Right lobe of liver (tissue), 4 donors: ENCODE results near the gene ACER3.

Experiments
- CTCF ChIP-seq, 4 donors: fragments of 200-600 bp in 3 of 4; fragments of 450-650 bp in 1 of 4; IDR thresholded peaks; one replicate each; pipeline versions ENCODE4 v1.5.1 to v1.8.0; 2016 to 2022; ENCODE audit warnings: antibody characterized with exemption in 4 of 4, mild to moderate bottlenecking in 2 of 4
- POLR2A ChIP-seq: fragments of 450-650 bp; IDR thresholded peaks from one replicate; pipeline ENCODE4 v1.6.1; 2017; ENCODE audit warnings: antibody characterized with exemption, mild to moderate bottlenecking
- donor health status: DM: no; HTN: no; CAD: no.
- donor health status: DM: no; HTN: no; CAD: no.
- donor health status: DM: no; HTN: yes; CAD: no.

- TF ChIP-seq CTCF (IDR thresholded peaks at IDR 0.05) = no peak
- TF ChIP-seq POLR2A = no peak
Observed at GRCh38 chr11:77001613-77002012, 140.9 kb downstream of the ACER3 start.
